H1 (cell line): ENCODE data around the gene C19orf44. TPM values are rescaled to one million over a fixed set of nuclear protein-coding genes. Genes with fewer than 3 reads are reported as not detected.

Experiments
- CTCF ChIA-PET: fragments of 300-600 bp; sonication (Branson Sonifier 250); formaldehyde crosslinking; loops from one replicate; lab custom pipeline; 2021; ENCODE audit not compliant: partially characterized antibody; lab: Charles Lee
- POLR2A ChIA-PET: fragments of 300-600 bp; sonication (Branson Sonifier 250); formaldehyde crosslinking; loops from one replicate; lab custom pipeline; 2021; ENCODE audit warnings: inconsistent platforms; ENCODE audit not compliant: partially characterized antibody; lab: Charles Lee
- DNase-seq, 2 experiments: peaks; one replicate each; pipeline versions ENCODE4 v3.0.0 to v3.0.0-alpha.2; 2010 to 2022; ENCODE audit warnings: low spot score in 2 of 2, low read depth in 1 of 2, mixed read lengths in 1 of 2
- FAIRE-seq: peaks from 2 replicates; lab custom pipeline; 2011; peaks lifted over from hg19 to GRCh38; lab: Jason Lieb, UNC
- H2AFZ ChIP-seq: 2 replicates; pipeline ENCODE4 v1.8.1; 2012; ENCODE audit warnings: low read length, inconsistent platforms
- H2AK5ac ChIP-seq: 2 replicates; pipeline ENCODE4 v1.6.1; 2013; ENCODE audit warnings: low read depth, low read length
- H2BK120ac ChIP-seq: replicated peaks from 2 replicates; pipeline ENCODE3; 2013; ENCODE audit warnings: low read depth, low read length, inconsistent platforms
- H2BK12ac ChIP-seq: 2 replicates; pipeline ENCODE4 v1.6.1; 2013; ENCODE audit warnings: low read depth, low read length
- H2BK15ac ChIP-seq: 2 replicates; pipeline ENCODE4 v1.6.1; 2013; ENCODE audit warnings: low read length
- H2BK20ac ChIP-seq: 2 replicates; pipeline ENCODE4 v1.6.1; 2013; ENCODE audit warnings: low read length
- H2BK5ac ChIP-seq: 2 replicates; pipeline ENCODE4 v1.6.1; 2013; ENCODE audit warnings: low read depth, low read length
- H3K14ac ChIP-seq: 2 replicates; pipeline ENCODE4 v1.6.1; 2013; ENCODE audit warnings: inconsistent platforms; ENCODE audit not compliant: insufficient read length
- H3K18ac ChIP-seq: 2 replicates; pipeline ENCODE4 v1.6.1; 2013; ENCODE audit warnings: low read length; ENCODE audit errors: extremely low read depth
- H3K23ac ChIP-seq: 2 replicates; pipeline ENCODE4 v1.6.1; 2013; ENCODE audit warnings: inconsistent platforms; ENCODE audit not compliant: insufficient read length
- H3K23me2 ChIP-seq: 2 replicates; pipeline ENCODE4 v1.6.1; 2013; ENCODE audit warnings: low read depth, low read length
- H3K27ac ChIP-seq: 2 replicates; pipeline ENCODE4 v1.6.1; 2011; ENCODE audit warnings: low read depth, low read length, inconsistent platforms
- H3K27me3 ChIP-seq, 4 experiments: replicated peaks in 1 of 4; 1 replicate in 1 of 4; 2 replicates in 3 of 4; pipeline versions ENCODE4 v1.6.1 to v1.8.1; 2011 to 2013; ENCODE audit warnings: low read length in 3 of 4, mild to moderate bottlenecking in 3 of 4, inconsistent platforms in 2 of 4, mixed read lengths in 2 of 4, moderate library complexity in 1 of 4; ENCODE audit not compliant: control insufficient read depth in 3 of 4, insufficient read depth in 3 of 4; ENCODE audit errors: extremely low read depth in 1 of 4
- H3K36me3 ChIP-seq, 4 experiments: 2 replicates each; pipeline versions ENCODE4 v1.6.1 to v1.8.1; 2011 to 2013; ENCODE audit warnings: mild to moderate bottlenecking in 4 of 4, low read length in 3 of 4, moderate library complexity in 2 of 4, control low read depth in 1 of 4, inconsistent platforms in 1 of 4; ENCODE audit not compliant: insufficient read depth in 4 of 4, control insufficient read depth in 2 of 4
- H3K4ac ChIP-seq: replicated peaks from 2 replicates; pipeline ENCODE3; 2013; ENCODE audit warnings: low read length, low read depth, mixed read lengths, inconsistent platforms; ENCODE audit not compliant: insufficient read length
- H3K4me1 ChIP-seq, 4 experiments: replicated peaks in 1 of 4; 1 replicate in 1 of 4; 2 replicates in 3 of 4; pipeline versions ENCODE4 v1.6.1 to v1.8.1; 2011 to 2013; ENCODE audit warnings: low read length in 3 of 4, inconsistent platforms in 2 of 4, mixed read lengths in 1 of 4; ENCODE audit not compliant: insufficient read depth in 4 of 4, control insufficient read depth in 3 of 4
- H3K4me2 ChIP-seq, 2 experiments: 2 replicates each; pipeline versions ENCODE4 v1.6.1 to v1.8.1; 2011 to 2013; ENCODE audit warnings: low read depth in 2 of 2, low read length in 2 of 2, control low read depth in 1 of 2, inconsistent platforms in 1 of 2, mild to moderate bottlenecking in 1 of 2; ENCODE audit not compliant: insufficient read depth in 1 of 2
- H3K4me3 ChIP-seq, 4 experiments: fragments of 200-600, 300-600 bp in 1 of 4; sonication (generic), shearing (Covaris generic), sonication (Bioruptor Twin) in 1 of 4; 2 replicates each; pipeline versions ENCODE4 v1.5.1 to v1.8.1; 2011 to 2016; ENCODE audit warnings: low read length in 4 of 4, low read depth in 3 of 4, control low read depth in 2 of 4, inconsistent platforms in 2 of 4, mild to moderate bottlenecking in 2 of 4, mixed read lengths in 1 of 4, moderate library complexity in 1 of 4; ENCODE audit not compliant: insufficient read depth in 2 of 4; ENCODE audit errors: extremely low read depth in 1 of 4
- H3K56ac ChIP-seq: replicated peaks from 2 replicates; pipeline ENCODE3; 2013; ENCODE audit warnings: low read depth, mild to moderate bottlenecking, mixed read lengths, low read length, inconsistent platforms; ENCODE audit not compliant: insufficient read length
- H3K79me1 ChIP-seq: 2 replicates; pipeline ENCODE4 v1.6.1; 2013; ENCODE audit warnings: low read depth, low read length, control low read depth
- H3K79me2 ChIP-seq, 2 experiments: 2 replicates each; pipeline versions ENCODE4 v1.6.1 to v1.8.1; 2012 to 2013; ENCODE audit warnings: low read length in 2 of 2, mild to moderate bottlenecking in 2 of 2, inconsistent platforms in 1 of 2; ENCODE audit not compliant: insufficient read depth in 2 of 2, control insufficient read depth in 1 of 2
- H3K9ac ChIP-seq, 4 experiments: replicated peaks in 1 of 4; 1 replicate in 1 of 4; 2 replicates in 3 of 4; pipeline versions ENCODE4 v1.6.1 to v1.8.1; 2011 to 2013; ENCODE audit warnings: low read depth in 3 of 4, low read length in 3 of 4, control low read depth in 2 of 4, mild to moderate bottlenecking in 2 of 4, moderate library complexity in 2 of 4, inconsistent platforms in 1 of 4; ENCODE audit errors: extremely low read depth in 1 of 4
- H3K9me3 ChIP-seq, 2 experiments: 2 replicates each; pipeline versions ENCODE4 v1.6.1 to v1.8.1; 2012 to 2013; ENCODE audit warnings: mild to moderate bottlenecking in 2 of 2, moderate library complexity in 2 of 2, control low read depth in 1 of 2, inconsistent platforms in 1 of 2, low read depth in 1 of 2, low read length in 1 of 2, mixed read lengths in 1 of 2; ENCODE audit not compliant: insufficient read depth in 2 of 2
- H4K20me1 ChIP-seq, 2 experiments: replicated peaks in 1 of 2; 2 replicates each; pipeline versions ENCODE3 to v1.8.1; 2011 to 2013; ENCODE audit warnings: inconsistent platforms in 2 of 2, low read length in 2 of 2, mild to moderate bottlenecking in 1 of 2; ENCODE audit not compliant: insufficient read depth in 2 of 2, control insufficient read depth in 1 of 2
- H4K5ac ChIP-seq: 2 replicates; pipeline ENCODE4 v1.6.1; 2013; ENCODE audit warnings: low read length, low read depth, mixed read lengths, inconsistent platforms; ENCODE audit not compliant: insufficient read length
- H4K8ac ChIP-seq: 2 replicates; pipeline ENCODE4 v1.8.0; 2013; ENCODE audit warnings: mild to moderate bottlenecking, moderate library complexity, low read length, inconsistent platforms; ENCODE audit not compliant: insufficient read depth; ENCODE audit errors: extremely low read depth
- H4K91ac ChIP-seq: replicated peaks from 2 replicates; pipeline ENCODE3; 2013; ENCODE audit warnings: low read length, mixed read lengths, inconsistent platforms; ENCODE audit not compliant: insufficient read length
- CEBPB ChIP-seq: IDR thresholded peaks from 2 replicates; pipeline ENCODE4 v1.6.1; 2012; ENCODE audit warnings: low read depth, low read length
- POLR2AphosphoS5 ChIP-seq: IDR thresholded peaks from 2 replicates; pipeline ENCODE4 v1.6.1; 2011; ENCODE audit warnings: low read depth, low read length
- WGBS, 2 experiments: shearing (Covaris generic) in 1 of 2; methylation state at CpG; one replicate each; pipeline versions ENCODE4 v1.1.6 to v1.1.7; 2013 to 2015; ENCODE audit warnings: low lambda C conversion rate in 2 of 2, mixed read lengths in 2 of 2, inconsistent platforms in 1 of 2, low coverage in 1 of 2, missing lambda C conversion rate in 1 of 2; ENCODE audit not compliant: insufficient replicate concordance in 2 of 2, insufficient coverage in 1 of 2, insufficient read length in 1 of 2; ENCODE audit errors: extremely low coverage in 1 of 2, missing lambda C conversion rate in 1 of 2; 5-methylcytosine and 5-hydroxymethylcytosine counted together
- polyA plus RNA-seq, 7 experiments: library from polyadenylated mRNA; depleted of rRNA in 3 of 7; stranded (reverse) in 5 of 7; unstranded in 2 of 7; fragments of >200 nt in 5 of 7; fragments of 200-250 nt in 2 of 7; gene quantifications; 1 replicate in 5 of 7; 2 replicates in 1 of 7; 4 replicates in 1 of 7; pipeline versions ENCODE4 v1.2.1 to v1.2.3, GENCODE V29; 2011 to 2013; ENCODE audit warnings: missing spikeins in 2 of 7, mixed read lengths in 2 of 7
- total RNA-seq: library from RNA; stranded (reverse); fragmentation: NEBNext Ultra II Directional; extraction: Animal tissue kit (Norgen Biotek cat#: 25700); gene quantifications from 2 replicates; pipeline ENCODE4 v1.2.1, GENCODE V29; 2021

Gene C19orf44
- total and polyA plus RNA-seq, 2 of the 8 experiments (the other 6 are each of a cell fraction or from before 2014, with no cell fraction given), result 2.1 to 4.5 TPM

- Histone ChIP-seq H2BK12ac (no peak overlapping the region), H3K4me2 (no peak overlapping the region), H3K56ac (no peak overlapping the region), H2AK5ac (no peak overlapping the region), H3K23me2 (no peaks in the 10 kb centered on the region), H3K79me2 (no peaks in the 10 kb centered on the region), H3K9me3 (no peaks in the 10 kb centered on the region), H4K5ac (no peak overlapping the region), H3K14ac (no peak overlapping the region), H2BK15ac (no peak overlapping the region), H3K27me3 (no peaks in the 10 kb centered on the region), H2BK20ac (no peak overlapping the region), H2BK5ac (no peak overlapping the region), H3K27ac (no peak overlapping the region), H3K4ac (no peak overlapping the region), H3K4me3 (no peak overlapping the region), H3K23ac (no peak overlapping the region), H4K91ac (no peak overlapping the region), H3K4me1 (no peaks in the 10 kb centered on the region), H4K8ac (no peak overlapping the region), H2BK120ac (no peak overlapping the region), H3K79me1 (no peaks in the 10 kb centered on the region), H3K36me3 (peaks cover 35 to 86% (median 75%) of the 10 kb centered on the region in 4 experiments), H4K20me1 (peaks cover 14 to 36% of the 10 kb centered on the region in 2 experiments), H3K18ac (no peak overlapping the region), H2AFZ (no peak overlapping the region), H3K9ac (no peak overlapping the region)
- POLR2A ChIA-PET, result interaction anchor here (1.3 to 1.9 kb wide), 3 partner anchors 12 to 33 kb away, joined by 4 to 7 read pairs (median 4); partner anchors contain the start of gene CHERP
- FAIRE-seq, result no peak
- 96% methylated on average over 18 of the region's 18 CpGs; no CpG with 5 or more reads in 1 of the 2 experiments for WGBS, 2 experiments
- TF ChIP-seq CEBPB (no peak), POLR2AphosphoS5 (0 out of 2 replicates have a peak, but pooled peaks have one; percentile 17)
- DNase-seq, result no peak
- CTCF ChIA-PET, result no interaction called here
Observed at GRCh38 chr19:16520986-16521624, 24.9 kb downstream of the C19orf44 start.
